GM18858 (cell line): ENCODE measurements around the gene NIPSNAP2.
A peak's percentile ranks its signal among the peaks of the same experiment; 100 is the strongest.
"Not testable (repeated sequence)": the region's sequence is repeated elsewhere in the genome, so short reads cannot be mapped to it uniquely, and the experiment has no call there.

Experiments
- ATAC-seq: cut with Tn5 transposase; IDR thresholded peaks from one replicate; pipeline ENCODE4 v1.9.1; 2021; ENCODE audit not compliant: unreplicated experiment

Gene NIPSNAP2

DNA sequence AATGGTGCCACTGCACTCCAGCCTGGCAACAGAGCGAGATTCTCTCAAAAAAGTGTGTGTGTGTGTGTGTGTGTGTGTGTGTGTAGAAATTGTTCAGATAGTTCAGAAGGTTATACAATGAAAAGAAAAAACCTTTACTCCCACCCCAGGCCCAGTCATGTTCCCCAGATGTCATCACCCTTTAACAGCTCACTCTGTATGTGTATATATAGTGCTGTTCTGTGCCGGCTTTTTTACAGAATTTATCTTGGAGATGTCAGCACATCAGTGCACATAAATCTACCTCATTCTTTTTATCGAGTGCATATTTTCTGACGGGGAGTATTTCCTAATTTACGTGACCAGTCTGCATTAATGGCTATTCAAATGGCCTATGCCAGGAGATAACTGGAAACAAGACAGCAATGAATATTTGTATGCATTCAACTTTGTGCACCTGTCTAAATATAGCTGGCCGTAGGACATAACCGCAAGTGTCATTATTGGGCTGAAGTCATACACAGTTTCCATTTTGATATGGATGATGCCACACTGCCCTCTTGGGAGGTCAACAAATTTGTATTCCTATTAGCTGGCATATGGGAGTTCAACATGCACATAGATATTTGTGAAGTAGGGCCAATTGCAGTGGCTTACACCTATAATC lies 11.7 kb downstream of the NIPSNAP2 start:
- ATAC-seq: no peak

DNA sequence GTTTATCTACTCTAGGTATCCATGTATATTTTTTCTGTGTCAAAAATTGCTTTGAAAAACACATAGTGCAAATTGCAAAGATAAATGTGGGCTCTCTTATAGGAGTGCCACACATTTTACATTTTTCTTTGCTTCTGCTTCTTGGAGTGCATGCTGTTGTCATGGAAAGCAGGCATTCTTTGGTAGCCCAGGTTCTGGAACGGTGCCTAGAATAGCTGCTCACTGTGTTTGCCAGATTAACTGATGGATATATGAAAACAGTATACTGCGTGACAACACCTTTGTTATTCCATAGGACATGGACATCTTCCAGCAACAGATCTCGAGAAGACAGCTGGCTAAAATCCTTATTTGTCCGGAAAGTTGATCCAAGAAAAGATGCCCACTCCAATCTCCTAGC lies 13.4 kb downstream of the NIPSNAP2 start:
- no peak for ATAC-seq

- ATAC-seq: no peak
Measured at GRCh38 chr7:55980266-55980665, 15.9 kb downstream of the NIPSNAP2 start.

- no peak for ATAC-seq
Measured at GRCh38 chr7:55983537-55983936, 19.2 kb downstream of the NIPSNAP2 start.

GRCh38 chr7:55992346-55992745 lies 28.0 kb downstream of the NIPSNAP2 start:
- ATAC-seq: no peak

GRCh38 chr7:55996856-55997500 lies 32.6 kb downstream of the NIPSNAP2 start:
- ATAC-seq: no peak

DNA sequence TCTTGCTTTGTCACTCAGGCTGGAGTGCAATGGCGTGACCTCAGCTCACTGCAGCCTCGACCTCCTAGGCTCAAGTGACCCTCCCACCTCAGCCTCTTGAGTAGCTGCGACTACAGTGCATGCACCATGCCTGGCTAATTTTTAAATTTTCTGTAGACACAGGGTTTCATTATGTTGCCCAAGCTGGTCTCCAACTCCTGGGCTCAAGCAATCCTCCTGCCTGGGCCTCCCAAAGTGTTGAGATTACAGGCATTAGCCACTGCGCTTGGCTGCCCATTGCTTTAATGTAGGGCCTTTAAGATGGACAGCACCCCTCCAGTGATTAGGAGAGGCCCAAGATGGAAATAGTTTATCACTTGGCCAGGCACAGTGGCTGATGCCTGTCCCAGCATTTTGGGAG lies 39.4 kb downstream of the NIPSNAP2 start:
- no peak for ATAC-seq

DNA sequence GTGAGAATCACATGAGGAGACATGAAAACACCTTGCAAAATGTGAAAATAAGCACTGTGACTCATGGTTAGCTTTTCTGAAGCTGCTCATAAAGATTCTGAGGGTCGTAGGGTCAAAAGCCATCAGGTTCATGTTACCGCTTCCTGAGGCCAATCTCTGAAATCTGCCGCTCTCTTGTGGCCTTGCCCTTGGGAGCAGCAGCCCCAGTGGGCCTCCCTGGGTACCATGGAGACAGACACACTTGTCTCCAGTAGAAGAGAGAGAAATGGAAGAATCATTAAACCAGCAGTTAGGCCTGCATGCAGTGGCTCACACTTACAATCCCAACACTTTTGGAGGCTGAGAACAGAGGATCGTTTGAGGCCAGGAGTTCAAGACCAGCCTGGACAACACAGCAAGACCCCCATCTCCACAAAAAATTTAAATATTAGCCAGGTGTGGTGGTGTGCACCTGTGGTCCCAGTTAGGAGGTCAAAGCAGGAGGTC lies 42.8 kb downstream of the NIPSNAP2 start:
- no peak for ATAC-seq

DNA sequence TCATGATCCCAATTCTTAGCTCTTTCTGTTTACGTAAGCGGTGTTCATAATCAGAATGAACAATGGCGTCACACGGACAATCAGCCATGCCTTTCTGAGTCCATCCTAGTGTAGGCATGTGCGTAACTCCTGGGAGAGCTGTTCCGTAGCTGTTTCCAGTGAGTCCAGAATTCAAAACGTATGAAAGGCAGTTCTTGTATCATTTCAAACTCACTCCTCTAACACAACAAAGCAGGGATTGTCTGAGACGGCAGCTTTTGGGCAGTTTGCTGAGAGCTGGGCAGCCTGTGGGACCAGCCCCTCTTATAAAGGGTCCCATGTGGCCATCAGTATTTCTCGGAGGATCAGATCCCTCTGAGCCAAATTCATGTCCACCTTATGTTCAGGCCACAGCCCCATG lies 43.5 kb downstream of the NIPSNAP2 start:
- ATAC-seq: no peak

DNA sequence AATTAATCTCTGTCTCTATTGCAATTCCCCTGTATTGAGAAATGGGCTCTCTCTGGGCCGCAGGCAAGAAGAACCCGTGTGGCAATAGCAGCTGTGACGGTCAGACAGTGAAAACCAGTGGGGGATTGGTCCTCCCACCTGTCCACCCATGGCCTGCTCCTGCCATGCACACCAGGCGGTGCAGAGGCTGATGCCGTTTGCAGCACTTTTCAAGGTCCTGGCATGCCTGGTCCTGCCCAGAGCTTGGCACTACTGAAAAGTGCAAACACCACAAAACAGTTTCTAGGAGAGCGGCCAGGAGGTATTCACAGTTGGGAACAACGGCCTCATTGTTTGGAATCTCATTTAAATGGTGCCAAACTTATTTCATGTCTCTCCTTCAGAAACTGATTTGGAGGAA lies 45.3 kb downstream of the NIPSNAP2 start:
- ATAC-seq: no peak

GRCh38 chr7:56017015-56017414 lies 52.6 kb downstream of the NIPSNAP2 start:
- not testable (repeated sequence) for ATAC-seq

GRCh38 chr7:56019501-56019900 lies 55.1 kb downstream of the NIPSNAP2 start:
- no peak for ATAC-seq

- ATAC-seq: no peak
Measured at GRCh38 chr7:56023500-56023899, 59.1 kb downstream of the NIPSNAP2 start.

DNA sequence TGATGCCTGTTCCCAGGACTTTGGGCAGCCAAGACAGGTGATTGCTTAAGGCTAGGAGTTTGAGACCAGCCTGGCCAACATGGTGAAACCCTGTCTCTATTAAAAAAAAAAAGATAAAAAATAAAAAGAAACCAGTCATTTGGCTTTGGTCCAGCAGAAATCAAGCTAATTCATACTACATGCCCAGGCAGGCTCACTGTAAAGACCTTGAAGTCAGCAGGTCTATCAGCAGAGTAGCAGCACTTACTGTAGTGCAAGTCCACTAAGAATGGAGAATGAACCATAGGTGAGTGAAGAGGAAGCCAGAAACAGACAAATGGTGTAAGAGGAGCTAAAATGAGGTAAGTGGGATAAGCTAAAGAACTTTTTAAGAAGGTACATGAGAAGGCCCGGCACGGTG lies 62.2 kb downstream of the NIPSNAP2 start:
- no peak for ATAC-seq

GRCh38 chr7:56028942-56029630 lies 64.7 kb downstream of the NIPSNAP2 start:
- ATAC-seq: no peak

DNA sequence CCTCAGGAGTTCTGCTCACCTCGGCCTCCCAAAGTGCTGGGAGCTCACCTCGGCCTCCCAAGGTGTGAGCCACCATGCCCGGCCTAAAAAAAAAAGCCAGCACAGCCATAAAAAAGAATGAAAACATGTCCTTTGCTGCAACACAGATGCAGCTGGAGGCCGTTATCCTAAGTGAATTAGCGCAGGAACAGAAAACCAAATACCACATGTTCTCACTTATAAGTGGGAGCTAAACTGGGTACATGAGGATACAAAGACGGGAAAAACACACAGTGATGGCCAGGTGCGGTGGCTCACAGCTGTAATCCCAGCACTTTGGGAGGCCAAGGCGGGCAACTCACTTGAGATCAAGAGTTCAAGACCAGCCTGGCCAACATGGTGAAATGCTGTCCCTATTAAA lies 66.0 kb downstream of the NIPSNAP2 start:
- no peak for ATAC-seq

GRCh38 chr7:56031556-56031955 lies 67.2 kb downstream of the NIPSNAP2 start:
- not testable (repeated sequence) for ATAC-seq

GRCh38 chr7:56032578-56032977 lies 68.2 kb downstream of the NIPSNAP2 start:
- not testable (repeated sequence) for ATAC-seq

DNA sequence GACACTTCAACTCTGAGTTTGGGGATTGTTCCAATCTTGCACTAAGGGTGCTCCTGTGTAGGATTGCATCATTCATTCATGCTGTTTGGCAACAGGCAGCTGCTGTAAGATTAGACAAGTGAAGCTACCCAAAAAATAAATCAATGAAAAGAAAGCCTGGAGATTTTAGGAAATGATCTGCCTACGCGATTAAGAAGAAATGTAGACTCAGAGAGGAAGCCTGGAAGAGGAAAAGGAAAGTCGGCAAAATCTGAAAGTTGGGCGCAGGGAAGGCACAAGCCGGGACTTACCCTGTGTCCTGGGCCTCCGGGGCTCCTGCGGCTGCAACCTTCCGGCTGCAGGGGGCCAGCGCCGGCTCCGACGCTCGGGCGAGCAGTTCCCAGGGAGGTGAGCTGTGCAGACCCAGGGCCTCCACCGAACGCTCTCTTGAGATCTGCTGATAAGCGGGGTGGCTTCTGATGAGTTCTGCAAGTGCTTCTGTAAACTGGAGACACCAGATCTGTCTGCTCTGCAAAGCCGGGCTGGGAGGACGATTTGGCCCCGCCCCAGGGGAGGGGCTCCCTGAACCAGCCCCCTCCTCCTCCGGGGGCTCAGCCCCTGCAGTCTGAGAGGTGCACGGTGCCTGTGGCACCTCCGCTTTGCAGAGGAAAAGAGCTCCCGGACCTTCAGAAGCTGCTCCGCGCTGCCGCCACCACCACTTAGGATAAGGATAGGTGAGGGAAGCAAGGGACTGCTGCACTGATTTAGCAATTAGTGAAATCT lies 69.5 kb downstream of the NIPSNAP2 start:
- peak; percentile 95 for ATAC-seq

DNA sequence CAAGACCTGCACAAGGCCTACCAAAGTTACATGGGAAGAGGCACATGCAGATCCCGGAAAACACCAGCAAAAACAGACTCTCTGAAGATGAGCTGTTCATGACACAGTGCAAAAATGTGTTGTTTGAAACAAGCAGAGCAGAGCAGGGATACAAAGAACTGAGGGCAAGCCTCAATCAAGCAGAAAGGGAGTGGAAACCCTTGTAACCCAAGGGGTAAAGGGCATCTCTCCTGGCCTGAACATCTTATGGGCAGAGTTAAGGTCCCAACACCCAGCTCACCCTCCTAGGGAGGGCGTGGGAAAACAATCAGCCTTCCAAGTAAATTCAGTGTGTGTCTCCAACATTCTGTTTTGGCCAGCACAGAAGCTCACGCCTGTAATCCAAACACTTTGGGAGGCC lies 76.3 kb downstream of the NIPSNAP2 start:
- no peak for ATAC-seq

- ATAC-seq: not testable (repeated sequence)
Measured at GRCh38 chr7:56045758-56046157, 81.4 kb downstream of the NIPSNAP2 start.
